Lower lobe of right lung (tissue), 2 donors: Measurements from ENCODE around the gene AGTR2. TPM values are rescaled to one million over a fixed set of nuclear protein-coding genes. Genes with fewer than 3 reads are reported as not detected.

Experiments
- ATAC-seq, 2 donors: fragments of 200-7000 bp; cut with Tn5 transposase; one replicate each; pipeline ENCODE4 v1.9.1; 2020 to 2022; ENCODE audit warnings: mild to moderate bottlenecking in 2 of 2, moderate library complexity in 2 of 2
- DNase-seq: peaks from one replicate; pipeline ENCODE4 v3.0.0-alpha.2; 2020
- H3K27ac ChIP-seq: fragments of 200-600 bp; one replicate; pipeline ENCODE4 v1.8.0; 2022
- H3K27me3 ChIP-seq: fragments of 200-600 bp; one replicate; pipeline ENCODE4 v1.8.0; 2022; ENCODE audit warnings: low read depth
- H3K36me3 ChIP-seq: fragments of 200-600 bp; one replicate; pipeline ENCODE4 v1.8.0; 2022; ENCODE audit warnings: mild to moderate bottlenecking
- H3K4me1 ChIP-seq: fragments of 200-600 bp; one replicate; pipeline ENCODE4 v1.8.0; 2022
- H3K4me3 ChIP-seq: fragments of 200-600 bp; one replicate; pipeline ENCODE4 v1.8.0; 2022; ENCODE audit warnings: mild to moderate bottlenecking
- H3K9me3 ChIP-seq: fragments of 200-600 bp; one replicate; pipeline ENCODE4 v1.8.0; 2022
- CTCF ChIP-seq: fragments of 200-600 bp; IDR thresholded peaks from one replicate; pipeline ENCODE4 v1.8.0; 2022; ENCODE audit warnings: antibody characterized with exemption, mild to moderate bottlenecking
- intact Hi-C: fragments of 100-400 bp; cut with DNase I; formaldehyde crosslinking; loops from one replicate; pipeline ENCODE4 v1.11.0; 2022
- total RNA-seq: library from RNA; stranded (reverse); fragmentation: NEBNext Ultra II Directional; extraction: Animal tissue kit (Norgen Biotek cat#: 25700); gene quantifications from one replicate; pipeline ENCODE4 v1.2.1, GENCODE V29; 2021
- donor health status: DM: no; HTN: yes; CAD: no; lungs with severe emphysema.

AGTR2 gene
- total RNA-seq, 1 donor from 2014 or later, result 44.2 TPM

- H3K4me3 ChIP-seq, result no peak overlapping the region
- no peaks in the 10 kb centered on the region for H3K27me3 ChIP-seq
- no peak overlapping the region for H3K27ac ChIP-seq
- no peaks in the 10 kb centered on the region for H3K4me1 ChIP-seq
- H3K9me3 ChIP-seq, result no peaks in the 10 kb centered on the region
- ATAC-seq (no peak), DNase-seq (no peak)
- TF ChIP-seq CTCF, result no peak
- intact Hi-C loops, result no loop called here
- H3K36me3 ChIP-seq, result no peaks in the 10 kb centered on the region
Observed at GRCh38 chrX:116185163-116185562, 14.6 kb downstream of the AGTR2 start.

- Histone ChIP-seq H3K27ac (no peak overlapping the region), H3K9me3 (no peaks in the 10 kb centered on the region), H3K36me3 (no peaks in the 10 kb centered on the region), H3K4me1 (no peaks in the 10 kb centered on the region), H3K27me3 (no peaks in the 10 kb centered on the region), H3K4me3 (no peak overlapping the region)
- ATAC-seq (no peak), DNase-seq (no peak)
- no peak for TF ChIP-seq CTCF
- intact Hi-C loops, result no loop called here
Observed at GRCh38 chrX:116194649-116195048, 24.1 kb downstream of the AGTR2 start.

GRCh38 chrX:116198235-116198634, 27.7 kb downstream of the AGTR2 start:
- Histone ChIP-seq H3K4me3 (no peak overlapping the region), H3K4me1 (no peaks in the 10 kb centered on the region), H3K27ac (no peak overlapping the region), H3K27me3 (no peaks in the 10 kb centered on the region), H3K9me3 (no peaks in the 10 kb centered on the region), H3K36me3 (no peaks in the 10 kb centered on the region)
- no peak for ATAC-seq
- intact Hi-C loops, result no loop called here
- DNase-seq, result no peak
- TF ChIP-seq CTCF, result no peak

GRCh38 chrX:116198810-116199209, 28.3 kb downstream of the AGTR2 start:
- Histone ChIP-seq H3K27ac (no peak overlapping the region), H3K36me3 (no peaks in the 10 kb centered on the region), H3K9me3 (no peaks in the 10 kb centered on the region), H3K27me3 (no peaks in the 10 kb centered on the region), H3K4me3 (no peak overlapping the region), H3K4me1 (no peaks in the 10 kb centered on the region)
- DNase-seq (no peak), ATAC-seq (no peak)
- no peak for TF ChIP-seq CTCF
- intact Hi-C loops, result no loop called here

GRCh38 chrX:116204932-116205331, 34.4 kb downstream of the AGTR2 start:
- ATAC-seq, result peak; percentile 42 to 60
- intact Hi-C loops, result no loop called here
- H3K27ac ChIP-seq, result no peak overlapping the region

More at GRCh38 chrX:116204932-116205331, 34.4 kb downstream of the AGTR2 start:
- Histone ChIP-seq H3K9me3 (no peaks in the 10 kb centered on the region), H3K4me3 (no peak overlapping the region), H3K4me1 (no peaks in the 10 kb centered on the region), H3K36me3 (no peaks in the 10 kb centered on the region), H3K27me3 (no peaks in the 10 kb centered on the region)
- peak; percentile 39 for TF ChIP-seq CTCF
- DNase-seq, result no peak
